Dermis microvascular lymphatic vessel endothelial cell (primary cell): ENCODE measurements around the gene STK32B. TPM values are rescaled to one million over a fixed set of nuclear protein-coding genes. Genes with fewer than 3 reads are reported as not detected.

Source experiments
- DNase-seq, 2 donors: peaks; one replicate each; pipeline versions ENCODE4 v3.0.0 to v3.0.0-alpha.2; 2010; ENCODE audit warnings: low read depth in 2 of 2
- total RNA-seq: library from RNA; depleted of rRNA; stranded (reverse); fragments of >200 nt; gene quantifications from 2 replicates; pipeline ENCODE4 v1.2.1, GENCODE V29; 2014

STK32B gene
- total RNA-seq, 1 donor from 2014 or later: 23.1 TPM

GRCh38 chr4:5391492-5391891 lies 340.2 kb downstream of the STK32B start:
- DNase-seq: no peak

GRCh38 chr4:5393911-5394513 lies 342.7 kb downstream of the STK32B start:
- DNase-seq: peak in 1 of 2 donors; percentile 9

DNA sequence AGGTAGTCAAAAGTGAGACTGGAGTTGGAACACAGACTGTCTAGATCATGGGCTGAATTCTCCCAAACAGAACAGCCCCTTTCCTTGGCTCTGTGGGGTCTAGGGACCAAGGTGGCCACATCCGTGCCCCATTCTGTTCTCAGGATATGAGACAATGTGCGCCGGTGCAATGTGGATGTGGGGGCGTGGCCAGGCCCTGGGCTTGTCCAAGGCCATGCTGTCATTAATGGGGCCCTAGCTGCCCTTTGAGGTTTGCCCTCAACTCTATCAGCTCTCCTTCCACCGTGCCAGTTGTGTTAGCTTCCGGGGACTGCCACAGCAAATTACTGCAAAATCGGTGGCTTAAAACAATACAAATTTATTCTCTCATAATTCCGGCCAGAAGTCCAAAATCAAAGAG lies 344.5 kb downstream of the STK32B start:
- no peak for DNase-seq

DNA sequence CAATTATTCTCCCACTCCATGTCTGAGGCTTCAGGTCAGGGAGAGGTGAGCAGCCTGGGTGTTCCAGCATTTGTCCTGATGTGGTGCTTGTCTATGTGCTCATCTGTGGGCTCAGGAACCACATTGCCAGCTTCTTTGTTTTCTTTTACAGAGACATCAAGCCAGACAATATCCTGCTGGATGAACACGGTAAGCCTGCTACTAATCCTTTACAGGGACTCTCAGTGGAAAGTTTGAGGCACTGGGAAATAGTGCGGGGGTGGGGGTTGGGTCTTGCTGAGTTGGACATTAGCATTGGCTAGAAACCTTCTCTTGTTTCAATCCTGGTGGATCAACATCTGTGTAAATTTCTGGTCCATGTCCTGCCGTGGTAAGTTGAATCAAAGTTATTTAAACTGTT lies 346.8 kb downstream of the STK32B start:
- DNase-seq: peak; percentile 86 to 90

DNA sequence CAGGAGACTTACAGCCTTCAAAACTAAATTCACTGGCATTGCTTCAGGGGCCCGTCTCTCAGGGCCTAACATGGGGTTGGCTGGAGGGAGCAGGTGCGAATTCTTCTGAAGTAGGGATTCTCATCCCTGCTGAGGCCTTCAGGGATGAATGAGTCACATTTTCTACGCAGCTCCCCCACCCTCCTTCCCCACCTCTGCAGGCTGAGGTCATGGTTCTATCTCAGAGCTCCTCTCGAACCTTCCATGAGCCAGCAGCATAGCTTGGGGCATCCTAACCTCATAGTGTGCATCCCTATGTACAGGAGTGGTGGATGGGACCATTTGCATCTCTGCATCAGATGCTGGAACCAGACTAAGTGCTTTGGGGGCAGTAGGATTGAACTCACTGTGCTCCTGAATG lies 347.8 kb downstream of the STK32B start:
- no peak for DNase-seq

- DNase-seq: peak in 1 of 2 donors; percentile 48
These were observed 348.6 kb downstream of the STK32B start for GRCh38 chr4:5399790-5400421.

- DNase-seq: no peak
These were observed 352.6 kb downstream of the STK32B start for GRCh38 chr4:5403746-5404497.

GRCh38 chr4:5409237-5409636 lies 358.0 kb downstream of the STK32B start:
- DNase-seq: peak in 1 of 2 donors; percentile 53

DNA sequence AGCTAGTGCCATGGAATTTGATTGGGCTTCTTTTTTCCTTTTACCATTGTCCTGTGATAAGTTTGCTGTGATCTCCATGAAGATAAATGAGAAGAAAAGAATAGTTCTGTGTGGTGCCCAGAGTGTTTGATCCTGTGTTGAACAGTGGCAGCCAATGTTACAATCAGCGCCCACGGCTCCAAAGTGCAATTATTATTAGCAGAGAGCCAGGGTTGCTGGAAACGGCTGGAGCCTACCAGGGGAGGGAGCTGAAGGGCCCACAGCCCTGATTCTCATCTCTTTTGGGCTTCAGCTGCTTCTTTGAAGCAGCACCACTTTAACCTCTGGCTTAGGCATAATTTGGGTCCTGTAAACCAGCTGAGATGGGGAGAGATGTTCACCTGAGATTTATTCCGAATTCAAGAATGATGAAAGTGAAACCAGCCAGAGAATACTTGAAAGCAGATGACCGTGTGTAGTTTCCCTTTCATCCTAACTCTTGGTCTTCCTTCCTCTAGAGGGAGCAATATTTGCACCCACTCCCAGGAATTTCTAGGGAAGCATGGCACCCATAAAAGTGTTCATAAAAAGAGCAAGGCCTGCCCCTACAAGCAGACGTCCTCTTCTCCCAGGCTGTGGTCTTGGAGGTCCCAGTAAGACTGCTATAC lies 358.8 kb downstream of the STK32B start:
- DNase-seq: no peak

DNA sequence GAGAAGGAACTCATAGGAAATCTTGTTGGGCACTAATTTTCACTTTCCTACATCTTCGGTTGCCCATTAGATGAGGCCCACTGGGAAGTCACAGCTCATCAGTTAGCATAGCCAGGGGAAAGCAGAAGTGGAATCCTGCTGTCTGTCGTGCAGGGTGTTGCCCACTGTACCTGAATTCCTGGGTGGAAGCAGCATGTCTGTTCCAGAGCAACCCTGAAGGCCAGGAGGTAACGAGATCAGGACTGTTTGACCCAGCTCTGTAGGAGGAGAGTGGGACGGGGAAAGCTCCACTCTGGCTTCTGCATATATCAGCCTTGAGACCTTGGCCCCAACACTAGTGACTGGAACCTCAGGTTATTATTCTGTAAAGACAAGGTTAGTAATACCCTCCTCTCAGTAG lies 361.0 kb downstream of the STK32B start:
- DNase-seq: no peak

- no peak for DNase-seq
These were observed 361.5 kb downstream of the STK32B start for GRCh38 chr4:5412751-5413150.

DNA sequence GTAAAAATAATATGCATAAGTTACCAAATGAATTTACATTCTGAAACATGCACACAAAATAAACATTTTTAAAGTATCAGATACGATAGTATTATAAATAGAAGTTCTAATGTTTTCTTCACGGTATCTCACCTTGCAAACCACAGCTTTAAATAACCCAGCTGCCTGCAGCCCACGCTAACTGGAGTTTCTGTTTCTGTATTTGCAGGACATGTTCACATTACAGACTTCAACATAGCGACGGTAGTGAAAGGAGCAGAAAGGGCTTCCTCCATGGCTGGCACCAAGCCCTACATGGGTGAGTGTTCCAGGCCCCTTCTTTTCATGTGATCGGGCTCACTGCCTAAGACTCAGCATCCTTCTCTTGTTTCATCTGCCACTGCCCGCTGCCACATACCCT lies 365.4 kb downstream of the STK32B start:
- no peak for DNase-seq

DNA sequence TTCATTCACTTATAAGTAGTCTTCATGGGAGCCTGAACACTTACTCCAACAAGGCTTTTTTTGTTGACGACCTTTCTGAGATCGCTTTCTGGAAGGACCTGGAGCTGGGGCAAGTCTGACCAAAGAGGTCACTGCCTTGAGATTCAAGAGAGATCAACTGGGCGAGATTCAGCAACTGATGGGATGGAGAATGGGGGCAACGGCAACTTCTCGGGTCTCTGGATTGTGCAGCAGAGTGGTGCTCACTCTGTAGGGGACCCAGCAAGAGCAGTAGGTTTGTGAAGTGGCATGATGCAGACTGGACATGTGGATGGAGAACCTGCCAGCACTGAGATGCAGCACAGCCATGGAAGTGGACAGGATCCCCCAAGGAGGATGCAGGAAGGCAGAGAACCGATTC lies 369.0 kb downstream of the STK32B start:
- no peak for DNase-seq

GRCh38 chr4:5421416-5421815 lies 370.1 kb downstream of the STK32B start:
- no peak for DNase-seq

GRCh38 chr4:5422195-5422594 lies 370.9 kb downstream of the STK32B start:
- no peak for DNase-seq

GRCh38 chr4:5423670-5424069 lies 372.4 kb downstream of the STK32B start:
- DNase-seq: no peak

DNA sequence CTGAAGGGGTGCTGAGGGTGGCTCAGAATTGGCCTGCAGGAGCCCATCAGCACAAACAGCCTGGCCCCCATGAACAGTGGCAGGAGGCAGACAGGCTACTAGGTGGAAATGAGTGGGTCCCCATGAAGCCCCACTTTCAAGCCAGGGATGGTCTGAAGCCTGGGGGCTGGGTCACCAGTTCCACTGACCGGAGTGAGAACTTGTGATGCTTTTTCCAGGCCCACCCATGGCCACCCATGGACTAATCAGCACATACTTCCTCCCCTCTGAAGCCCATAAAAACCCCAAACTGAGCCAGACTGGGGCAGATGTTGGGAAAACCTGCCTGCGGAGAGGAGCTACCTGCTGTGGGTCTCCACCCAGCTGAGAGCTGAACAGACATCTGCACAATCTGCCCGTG lies 372.9 kb downstream of the STK32B start:
- no peak for DNase-seq

DNA sequence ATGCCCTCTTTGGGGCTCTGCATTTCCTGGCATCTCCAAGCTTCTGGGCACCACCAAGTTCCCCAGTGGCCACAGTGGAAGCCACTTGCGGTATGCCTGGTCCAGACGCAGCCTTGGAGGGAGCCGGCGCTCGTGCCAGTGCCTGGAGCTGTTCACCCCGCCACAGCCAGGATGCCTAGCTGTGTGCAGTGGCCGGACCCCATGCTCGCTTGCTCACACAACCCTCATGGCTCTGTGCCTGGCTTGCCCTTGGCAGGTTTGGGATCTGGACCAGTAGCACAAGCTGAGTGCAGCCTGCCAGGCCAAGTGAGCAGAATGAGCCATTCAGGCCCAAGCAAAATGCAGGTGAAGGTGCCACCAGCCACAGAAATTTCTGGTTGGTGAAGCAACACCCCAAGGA lies 373.6 kb downstream of the STK32B start:
- DNase-seq: no peak

GRCh38 chr4:5429747-5430146 lies 378.5 kb downstream of the STK32B start:
- DNase-seq: no peak

GRCh38 chr4:5433196-5433595 lies 381.9 kb downstream of the STK32B start:
- no peak for DNase-seq

DNA sequence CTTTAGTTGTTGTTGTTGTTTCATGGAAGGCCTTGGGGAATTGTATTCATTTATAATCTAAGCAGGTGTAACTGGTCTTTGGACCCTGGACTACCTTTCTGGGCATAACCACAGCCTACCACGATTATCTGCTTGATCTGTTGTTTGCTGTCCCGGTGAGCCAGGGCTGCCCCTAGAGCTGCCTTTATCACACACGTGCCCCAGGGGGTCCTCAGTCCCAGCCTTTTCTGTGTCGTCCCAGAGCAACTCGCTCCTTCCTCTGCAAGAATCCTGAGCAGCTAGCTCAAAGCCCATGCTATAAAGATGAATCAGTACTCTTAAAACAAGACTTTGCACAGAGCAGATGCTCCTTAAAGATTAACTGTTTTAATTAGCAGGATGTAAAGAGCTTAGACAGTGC lies 383.9 kb downstream of the STK32B start:
- DNase-seq: no peak

- DNase-seq: no peak
These were observed 384.5 kb downstream of the STK32B start for GRCh38 chr4:5435823-5436222.
